AG08396 (cell line): ENCODE results near the gene OR2D2.
"Not testable (repeated sequence)": the region's sequence is repeated elsewhere in the genome, so short reads cannot be mapped to it uniquely, and the experiment has no call there.

Source experiments
- DNase-seq: peaks from one replicate; pipeline ENCODE4 v3.0.0; 2012; ENCODE audit warnings: low spot score, mixed read lengths

OR2D2 gene

DNA sequence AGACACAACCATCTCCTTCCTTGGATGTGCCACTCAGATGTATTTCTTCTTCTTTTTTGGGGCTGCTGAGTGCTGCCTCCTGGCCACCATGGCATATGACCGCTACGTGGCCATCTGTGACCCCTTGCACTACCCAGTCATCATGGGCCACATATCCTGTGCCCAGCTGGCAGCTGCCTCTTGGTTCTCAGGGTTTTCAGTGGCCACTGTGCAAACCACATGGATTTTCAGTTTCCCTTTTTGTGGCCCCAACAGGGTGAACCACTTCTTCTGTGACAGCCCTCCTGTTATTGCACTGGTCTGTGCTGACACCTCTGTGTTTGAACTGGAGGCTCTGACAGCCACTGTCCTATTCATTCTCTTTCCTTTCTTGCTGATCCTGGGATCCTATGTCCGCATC is 15.4 kb downstream of the OR2D2 start:
- DNase-seq = no peak

DNA sequence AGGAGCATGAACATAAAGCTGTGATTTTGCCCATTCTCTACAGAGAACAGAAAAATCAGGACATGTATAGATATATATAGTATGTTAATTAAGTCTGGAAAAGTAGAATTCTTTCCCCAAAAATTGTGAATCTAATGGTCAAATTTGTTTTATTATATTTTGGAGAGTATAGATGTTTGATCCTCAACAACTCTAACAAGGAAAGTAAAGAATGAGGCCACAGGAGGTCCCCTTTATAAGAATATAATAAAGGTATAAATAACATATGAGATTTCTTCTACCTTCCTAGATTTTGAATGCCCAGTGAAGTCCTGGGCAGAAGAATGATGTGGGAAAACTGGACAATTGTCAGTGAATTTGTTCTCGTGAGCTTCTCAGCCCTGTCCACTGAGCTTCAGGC is 16.0 kb downstream of the OR2D2 start, which contains the start of gene OR10A4:
TSS of gene OR10A4 (plus strand) at position 301 of the 400 bp plus-strand sequence. CDS start at position 324, 23 bp downstream.
- no peak for DNase-seq

DNA sequence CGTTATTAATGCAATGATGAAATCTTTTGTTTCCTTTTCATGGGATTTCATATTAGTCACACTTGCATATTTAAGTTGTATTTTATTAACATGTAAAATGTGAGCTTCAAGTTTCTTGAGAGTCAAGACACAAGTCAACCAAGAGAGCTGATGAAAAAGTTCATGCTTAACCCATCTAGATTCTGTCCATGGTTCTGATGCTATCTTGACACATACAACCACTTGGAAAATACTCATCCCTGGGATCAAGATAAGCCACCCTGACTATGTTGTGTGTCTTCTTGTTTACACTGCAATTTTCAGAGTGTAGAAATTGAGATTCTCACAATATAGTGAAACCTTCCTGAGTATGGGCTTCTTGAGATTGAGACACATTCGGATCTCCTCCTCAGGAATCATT is 16.5 kb downstream of the OR2D2 start:
- no peak for DNase-seq

DNA sequence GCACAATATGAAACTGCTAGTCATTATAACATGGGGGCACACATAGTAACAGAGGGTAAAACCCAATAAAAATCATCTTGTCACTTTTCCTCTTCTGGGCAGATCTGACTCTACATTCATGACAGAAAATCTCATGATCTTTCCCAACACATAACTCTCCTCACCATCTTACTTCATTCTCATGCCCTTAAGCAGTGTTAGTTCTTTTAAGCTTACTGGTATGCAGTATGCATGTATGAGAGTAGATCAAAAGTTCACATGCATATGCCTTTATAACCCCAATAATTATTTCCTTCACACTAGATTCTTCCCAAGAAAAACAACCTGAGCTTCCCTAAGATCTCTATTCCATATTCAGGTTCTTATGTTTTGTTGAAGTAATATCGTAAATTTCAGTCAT is 21.0 kb downstream of the OR2D2 start:
- no peak for DNase-seq

DNA sequence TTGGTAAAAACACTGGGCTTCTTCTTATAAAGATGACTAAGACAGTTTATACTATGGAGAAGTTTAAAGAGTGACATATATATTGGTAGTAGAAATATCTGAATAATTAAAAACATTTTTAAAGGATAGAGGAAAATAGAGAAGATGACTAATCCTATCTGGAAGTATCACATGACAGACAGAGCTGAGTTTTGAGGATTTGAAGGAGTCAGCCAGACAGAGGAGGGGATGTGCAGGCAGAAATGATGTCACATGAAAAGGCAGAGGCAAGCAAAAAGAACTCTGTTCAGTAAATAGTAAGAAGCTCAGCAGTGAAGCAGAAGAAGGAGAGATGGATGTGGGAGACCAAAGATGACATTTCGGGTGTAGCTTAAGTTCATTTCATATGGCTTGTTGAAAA is 27.9 kb downstream of the OR2D2 start:
- DNase-seq = peak; percentile 14

DNA sequence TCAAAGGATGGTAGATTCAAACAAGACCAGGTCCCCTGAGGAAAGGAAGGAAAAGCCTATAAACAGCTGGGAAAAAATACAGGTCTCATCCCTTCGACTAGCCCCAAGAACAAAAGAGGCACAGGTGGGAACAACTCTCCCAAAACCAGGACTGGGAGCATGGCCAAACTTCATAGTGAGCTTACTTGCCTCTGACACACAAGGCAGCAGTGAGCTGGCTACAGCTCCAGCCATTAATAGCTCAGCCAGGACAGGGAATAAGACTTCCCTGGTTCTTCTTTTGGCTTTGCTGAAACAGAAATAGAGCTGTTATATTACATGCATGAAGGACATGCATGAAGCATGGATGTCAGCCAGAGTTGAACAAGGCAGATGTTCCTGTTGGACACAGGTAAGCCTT is 29.3 kb downstream of the OR2D2 start, which contains the start of gene OR10A2:
TSS of gene OR10A2 (plus strand) at position 97 of the 400 bp plus-strand sequence. CDS start 6,698 bp downstream, outside the sequence.
- peak; percentile 8 for DNase-seq

DNA sequence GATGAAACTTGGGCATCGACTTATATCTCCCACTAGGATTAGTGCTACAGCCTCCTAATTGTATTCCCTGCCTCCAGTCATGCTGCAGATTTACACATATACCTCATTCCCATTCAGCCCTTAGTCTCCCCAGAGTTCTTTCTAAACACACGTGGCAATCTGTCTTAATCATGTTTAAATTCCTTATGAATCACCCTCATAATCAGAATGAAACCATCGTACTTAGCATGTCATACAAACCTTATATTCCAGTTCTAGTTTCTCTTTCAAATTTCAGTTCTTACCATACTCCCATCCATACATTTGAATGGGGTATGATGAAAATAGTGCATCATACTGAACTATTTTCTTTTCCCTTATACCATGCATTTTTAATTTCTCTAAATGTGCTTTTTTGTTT is 35.4 kb downstream of the OR2D2 start:
- no peak for DNase-seq

DNA sequence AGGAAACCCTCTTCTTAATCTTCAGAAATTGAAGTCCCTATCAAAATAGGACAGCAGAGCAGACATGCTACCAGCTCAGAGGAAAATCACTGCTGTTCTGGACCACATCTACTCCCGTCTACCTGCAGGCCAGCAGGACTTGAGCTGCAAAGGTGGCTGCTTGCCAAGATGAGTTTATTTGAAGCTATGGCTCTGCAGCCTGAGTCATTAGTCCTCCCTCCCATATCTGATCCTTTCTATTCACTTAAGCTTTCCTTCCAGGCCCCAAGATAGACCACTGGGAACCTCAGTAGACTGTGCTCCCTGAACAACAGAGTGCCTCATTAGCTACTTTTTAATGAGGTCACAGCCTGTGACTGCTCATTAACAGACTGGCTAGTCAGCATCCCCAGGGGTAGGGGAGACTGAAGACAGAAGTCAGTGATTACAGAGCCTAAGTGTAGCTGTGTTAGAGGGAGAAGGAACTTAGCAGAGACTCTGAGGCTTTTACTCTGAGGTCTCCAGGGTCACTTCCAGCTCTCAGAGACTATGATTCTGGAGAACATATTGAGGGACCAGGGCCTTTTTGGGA is 36.2 kb downstream of the OR2D2 start:
- peak; percentile 4 for DNase-seq

DNA sequence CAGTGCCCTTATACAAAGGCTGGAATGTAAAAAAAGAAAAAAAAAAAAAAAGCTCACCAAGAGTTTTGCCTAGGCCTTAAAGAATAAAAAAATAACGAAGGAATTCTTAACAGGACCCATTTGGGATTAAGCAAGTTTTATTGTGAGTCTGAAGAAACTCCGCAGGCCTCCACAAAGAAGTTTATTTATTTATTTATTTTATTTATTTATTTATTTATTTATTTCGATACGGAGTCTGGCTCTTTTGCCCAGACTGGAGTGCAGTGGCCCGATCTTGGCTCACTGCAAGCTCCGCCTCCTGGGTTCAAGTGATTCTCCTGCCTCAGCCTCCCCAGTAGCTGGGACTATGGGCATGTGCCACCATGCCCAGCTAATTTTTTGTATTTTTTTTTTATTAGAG is 37.5 kb downstream of the OR2D2 start:
- not testable (repeated sequence) for DNase-seq

DNA sequence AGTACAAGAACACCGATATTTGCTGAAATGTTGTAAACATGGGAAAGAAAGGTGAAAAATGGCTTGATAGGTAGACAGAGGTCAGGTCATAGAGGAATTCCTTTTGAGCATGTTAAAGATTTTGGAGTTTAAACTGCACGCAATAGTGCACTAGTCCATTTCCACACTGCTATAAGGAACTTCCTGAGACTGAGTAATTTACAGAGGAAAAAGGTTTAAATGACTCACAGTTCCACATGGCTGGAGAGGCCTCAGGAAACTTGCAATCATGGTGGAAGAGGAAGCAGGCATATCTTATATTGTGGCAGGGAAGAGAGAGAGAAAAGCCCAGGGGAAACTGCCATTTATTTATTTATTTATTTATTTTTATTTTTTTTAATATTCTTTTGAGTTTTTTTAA is 41.8 kb downstream of the OR2D2 start:
- no peak for DNase-seq

DNA sequence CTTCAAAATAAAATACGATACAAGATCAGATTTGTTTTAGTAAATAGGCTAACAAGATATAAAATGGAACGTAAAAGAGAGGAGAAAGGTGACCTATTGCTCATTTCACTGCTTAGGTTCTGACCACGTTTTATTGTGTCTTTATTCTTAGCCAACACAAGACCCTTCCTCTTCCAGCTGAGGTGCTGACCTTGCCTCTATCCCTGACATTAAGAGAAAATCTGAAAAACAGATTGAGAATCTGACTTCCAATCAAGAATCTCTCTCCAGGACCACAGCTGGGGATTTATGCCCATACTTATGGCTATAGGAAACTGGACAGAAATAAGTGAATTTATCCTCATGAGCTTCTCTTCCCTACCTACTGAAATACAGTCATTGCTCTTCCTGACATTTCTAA is 46.9 kb downstream of the OR2D2 start, which contains the start of gene OR10A5:
TSS of gene OR10A5 (plus strand) at position 301 of the 400 bp plus-strand sequence. CDS start at position 301, 0 bp downstream.
- DNase-seq = no peak

DNA sequence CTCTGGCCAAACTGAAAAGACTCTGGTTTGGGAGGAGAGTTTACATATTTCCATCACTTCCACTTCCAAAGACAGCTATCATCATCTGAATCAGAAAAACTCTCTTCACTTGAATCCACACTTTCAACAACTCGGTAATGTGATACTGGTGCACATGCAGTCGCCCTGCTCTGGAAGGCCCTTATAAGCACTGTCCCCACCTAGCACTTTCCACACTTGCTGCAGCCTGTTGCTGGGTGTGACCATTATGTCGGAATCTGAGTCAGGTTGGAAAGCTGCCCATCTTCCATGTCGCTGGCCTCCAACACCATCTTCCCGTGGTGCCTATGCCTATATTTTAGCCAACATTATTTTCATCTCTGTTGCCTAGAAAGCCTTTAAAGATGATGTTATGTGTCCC is 47.9 kb downstream of the OR2D2 start:
- no peak for DNase-seq

DNA sequence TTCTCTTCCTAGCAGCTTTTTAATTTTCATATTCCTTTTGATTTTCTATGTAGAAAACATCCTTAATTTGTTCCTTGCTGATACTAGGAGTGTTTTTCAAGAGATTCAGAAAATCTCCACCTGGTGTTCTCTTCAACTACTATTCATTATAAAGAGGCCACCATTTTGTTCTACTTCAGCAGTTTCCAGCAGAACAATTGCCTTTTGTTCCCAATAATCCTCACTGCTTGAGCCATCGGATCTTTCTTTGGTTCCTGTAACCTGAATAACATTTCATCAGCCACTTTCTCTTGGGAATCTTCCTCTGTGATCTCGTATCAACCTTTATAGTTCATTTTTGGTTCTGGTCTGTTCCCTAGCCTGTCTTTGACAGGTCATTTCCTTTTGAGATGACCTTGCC is 48.6 kb downstream of the OR2D2 start:
- no peak for DNase-seq

DNA sequence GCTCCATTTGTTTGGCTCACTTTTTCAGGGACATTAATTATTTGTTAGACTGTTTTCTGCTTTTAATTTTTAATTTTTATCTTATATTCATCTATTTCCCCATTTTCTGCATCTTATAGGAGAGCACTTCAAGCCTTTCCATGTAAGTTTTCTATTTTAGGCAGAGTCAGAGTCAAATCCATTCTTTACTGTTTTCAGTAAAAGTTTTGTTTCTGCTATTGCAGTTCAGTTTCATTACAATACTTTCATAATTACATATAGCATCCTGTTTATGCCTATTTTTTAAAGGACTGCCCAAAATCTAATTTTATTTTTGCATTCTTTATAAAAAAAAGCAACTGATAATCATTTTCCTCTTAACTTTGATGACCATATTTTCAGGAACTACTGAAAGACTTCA is 50.6 kb downstream of the OR2D2 start:
- DNase-seq = no peak
